Stimulated activated naive CD8-positive, alpha-beta T cell treated with anti-CD3 and anti-CD28 coated beads, Interleukin-15, amount 100 ng/mL, for 72 hours (primary cell): ENCODE results near the gene KRTAP3-1.

ENCODE experiments used
- ATAC-seq: fragments of 150-1000 bp; cut with Tn5 transposase; 2 replicates; pipeline ENCODE4 v1.10.0; 2021; ENCODE audit warnings: mild to moderate bottlenecking, moderate library complexity
- DNase-seq, 2 donors: peaks; one replicate each; pipeline ENCODE4 v3.0.0; 2021 to 2022
- H3K27ac Mint-ChIP-seq, 2 donors: one replicate each; pipeline ENCODE4 v1.8.0; 2022; ENCODE audit warnings: mild to moderate bottlenecking in 2 of 2, mixed read lengths in 2 of 2, moderate library complexity in 2 of 2
- H3K27me3 Mint-ChIP-seq: one replicate; pipeline ENCODE4 v1.8.0; 2022; ENCODE audit warnings: mixed read lengths
- H3K4me1 Mint-ChIP-seq: one replicate; pipeline ENCODE4 v1.8.0; 2022; ENCODE audit warnings: mild to moderate bottlenecking, mixed read lengths
- H3K4me3 Mint-ChIP-seq, 2 donors: one replicate each; pipeline ENCODE4 v1.8.0; 2022; ENCODE audit warnings: mild to moderate bottlenecking in 2 of 2, mixed read lengths in 2 of 2, moderate library complexity in 1 of 2
- H3K9me3 Mint-ChIP-seq, 2 donors: one replicate each; pipeline ENCODE4 v1.8.0; 2022; ENCODE audit warnings: mixed read lengths in 2 of 2

KRTAP3-1 gene

GRCh38 chr17:40966848-40967247, 42.1 kb downstream of the KRTAP3-1 start, which contains the start of gene KRT39:
Gene KRT39, minus strand, starts transcription at chr17:40966948. Its CDS starts 92 bp downstream, at chr17:40966856.
- ATAC-seq (no peak), DNase-seq (no peak)
- no peaks in the 10 kb centered on the region for H3K9me3 Mint-ChIP-seq
- no peaks in the 10 kb centered on the region for H3K27me3 Mint-ChIP-seq
- no peaks in the 10 kb centered on the region for H3K4me1 Mint-ChIP-seq
- H3K4me3 Mint-ChIP-seq: no peak within 1 kb of the TSS
- no peak within 1 kb of the TSS for H3K27ac Mint-ChIP-seq

GRCh38 chr17:40963838-40964237, 45.1 kb downstream of the KRTAP3-1 start:
- no peaks in the 10 kb centered on the region for H3K9me3 Mint-ChIP-seq
- H3K27ac Mint-ChIP-seq: no peak overlapping the region
- no peaks in the 10 kb centered on the region for H3K27me3 Mint-ChIP-seq
- no peak for DNase-seq
- no peaks in the 10 kb centered on the region for H3K4me1 Mint-ChIP-seq
- no peak overlapping the region for H3K4me3 Mint-ChIP-seq
- ATAC-seq: no peak

GRCh38 chr17:40962059-40962561, 46.8 kb downstream of the KRTAP3-1 start:
- H3K9me3 Mint-ChIP-seq: no peaks in the 10 kb centered on the region
- H3K4me3 Mint-ChIP-seq: no peak overlapping the region

GRCh38 chr17:40961591-40961990, 47.3 kb downstream of the KRTAP3-1 start:
- no peak overlapping the region for H3K27ac Mint-ChIP-seq

More at GRCh38 chr17:40962059-40962561, 46.8 kb downstream of the KRTAP3-1 start:
- DNase-seq: no peak
- no peak for ATAC-seq
- Mint-ChIP-seq H3K27ac (no peak overlapping the region), H3K4me1 (no peaks in the 10 kb centered on the region), H3K27me3 (no peaks in the 10 kb centered on the region)

GRCh38 chr17:40960144-40960543, 48.8 kb downstream of the KRTAP3-1 start:
- no peak for ATAC-seq
- peak overlapping the region in 1 of 2 donors; percentile 70 for H3K27ac Mint-ChIP-seq
- H3K9me3 Mint-ChIP-seq: no peaks in the 10 kb centered on the region
- DNase-seq: no peak
- no peaks in the 10 kb centered on the region for H3K4me1 Mint-ChIP-seq
- H3K4me3 Mint-ChIP-seq: no peak overlapping the region
- peaks cover 10% of the 10 kb centered on the region for H3K27me3 Mint-ChIP-seq

More at GRCh38 chr17:40961591-40961990, 47.3 kb downstream of the KRTAP3-1 start:
- H3K4me3 Mint-ChIP-seq: no peak overlapping the region
- ATAC-seq (no peak), DNase-seq (no peak)
- no peaks in the 10 kb centered on the region for H3K27me3 Mint-ChIP-seq
- H3K4me1 Mint-ChIP-seq: no peaks in the 10 kb centered on the region
- no peaks in the 10 kb centered on the region for H3K9me3 Mint-ChIP-seq
